Stimulated activated naive CD4-positive, alpha-beta T cell treated with Interleukin-2 at 50 U/mL for 16 hours (primary cell): Measurements from ENCODE around the gene RHBDF1.
A peak's percentile ranks its signal among the peaks of the same experiment; 100 is the strongest.
"Not testable (repeated sequence)": the region's sequence is repeated elsewhere in the genome, so short reads cannot be mapped to it uniquely, and the experiment has no call there.

Source experiments
- DNase-seq: peaks from one replicate; lab custom pipeline; 2025; lab: John Stamatoyannopoulos, UW

RHBDF1 gene

DNA sequence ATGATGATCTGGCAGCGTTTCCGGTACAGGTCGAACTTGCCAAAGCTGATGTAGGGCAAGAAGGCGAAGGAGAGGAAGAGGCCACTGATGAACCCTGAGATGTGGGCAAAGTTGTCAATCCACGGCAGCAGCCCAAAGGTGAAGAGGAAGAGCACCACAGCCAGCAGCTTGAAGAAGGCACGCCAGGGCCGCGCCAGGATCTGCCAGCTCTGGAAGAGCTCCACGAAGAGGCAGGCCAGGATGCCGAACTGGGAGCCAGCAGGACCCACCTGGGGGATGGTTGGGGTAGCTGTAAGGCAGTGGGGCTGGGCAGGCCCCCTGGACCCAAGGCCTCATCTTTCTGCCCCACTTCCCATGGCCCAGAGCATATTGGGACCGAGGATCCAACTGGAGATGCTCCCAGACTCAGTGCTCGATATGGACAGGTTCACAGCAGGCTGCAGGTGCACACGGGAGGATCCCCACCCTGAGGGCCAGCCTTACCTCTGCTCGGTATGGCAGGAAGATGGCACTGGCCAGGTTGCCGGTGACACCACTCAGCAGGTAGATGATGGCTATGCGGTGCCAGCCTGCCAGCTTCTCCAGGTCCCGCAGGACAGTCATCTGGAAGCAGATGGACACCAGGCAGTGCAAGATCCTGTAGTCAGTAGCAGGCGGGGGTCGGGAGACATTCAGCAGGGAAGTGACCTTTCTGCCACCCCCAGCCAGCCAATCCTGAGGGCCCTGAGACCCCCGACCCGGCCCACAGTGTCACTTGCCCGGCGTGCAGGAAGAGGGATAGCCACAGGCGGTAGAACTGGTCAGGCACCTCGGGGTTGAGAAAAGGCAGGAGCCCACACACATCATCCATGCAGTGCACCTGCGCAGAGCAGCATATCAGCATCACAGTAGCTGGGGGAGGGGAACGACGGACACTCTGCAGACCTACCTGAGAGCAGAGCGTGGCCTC lies 13.7 kb downstream of the RHBDF1 start:
- DNase-seq = no peak

GRCh38 chr16:57711-58110 lies 14.7 kb downstream of the RHBDF1 start:
- DNase-seq = no peak

DNA sequence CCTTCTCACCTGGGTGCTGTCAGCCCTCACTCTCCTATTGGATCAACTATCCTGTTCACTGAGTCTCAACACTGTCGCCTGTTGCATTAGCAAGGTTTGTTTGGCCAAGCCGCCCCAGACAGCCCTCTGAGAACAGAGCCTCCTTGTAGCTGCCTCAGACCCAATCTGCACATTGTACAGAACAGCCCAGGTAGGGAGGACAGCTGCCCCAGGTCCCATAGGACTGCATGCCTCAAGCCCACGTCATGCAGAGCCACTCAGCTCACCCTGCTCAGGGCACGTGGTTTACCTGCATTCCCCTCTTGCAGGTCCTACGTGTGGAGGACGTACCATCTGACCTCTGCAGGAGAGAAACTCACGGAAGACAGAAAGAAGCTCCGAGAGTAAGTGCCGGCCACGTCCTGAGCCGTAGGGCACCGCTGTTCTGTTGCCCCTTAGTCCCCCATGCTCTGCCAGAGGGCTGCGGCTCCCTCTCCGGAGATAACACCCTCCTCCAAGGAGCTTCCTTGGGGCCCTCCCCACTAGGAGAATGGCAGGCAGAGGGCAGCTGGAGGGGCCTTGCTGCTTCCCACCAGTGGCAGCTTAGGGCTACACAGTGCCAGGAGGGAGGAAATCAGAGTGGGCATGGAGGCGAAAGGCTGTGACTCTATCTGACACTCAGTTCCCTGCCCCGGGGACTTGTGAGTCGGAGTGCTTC lies 16.1 kb downstream of the RHBDF1 start:
- DNase-seq = no peak

- no peak for DNase-seq
Measured at GRCh38 chr16:55571-56136, 16.8 kb downstream of the RHBDF1 start.

- DNase-seq = no peak
Measured at GRCh38 chr16:54237-54581, 18.2 kb downstream of the RHBDF1 start.

DNA sequence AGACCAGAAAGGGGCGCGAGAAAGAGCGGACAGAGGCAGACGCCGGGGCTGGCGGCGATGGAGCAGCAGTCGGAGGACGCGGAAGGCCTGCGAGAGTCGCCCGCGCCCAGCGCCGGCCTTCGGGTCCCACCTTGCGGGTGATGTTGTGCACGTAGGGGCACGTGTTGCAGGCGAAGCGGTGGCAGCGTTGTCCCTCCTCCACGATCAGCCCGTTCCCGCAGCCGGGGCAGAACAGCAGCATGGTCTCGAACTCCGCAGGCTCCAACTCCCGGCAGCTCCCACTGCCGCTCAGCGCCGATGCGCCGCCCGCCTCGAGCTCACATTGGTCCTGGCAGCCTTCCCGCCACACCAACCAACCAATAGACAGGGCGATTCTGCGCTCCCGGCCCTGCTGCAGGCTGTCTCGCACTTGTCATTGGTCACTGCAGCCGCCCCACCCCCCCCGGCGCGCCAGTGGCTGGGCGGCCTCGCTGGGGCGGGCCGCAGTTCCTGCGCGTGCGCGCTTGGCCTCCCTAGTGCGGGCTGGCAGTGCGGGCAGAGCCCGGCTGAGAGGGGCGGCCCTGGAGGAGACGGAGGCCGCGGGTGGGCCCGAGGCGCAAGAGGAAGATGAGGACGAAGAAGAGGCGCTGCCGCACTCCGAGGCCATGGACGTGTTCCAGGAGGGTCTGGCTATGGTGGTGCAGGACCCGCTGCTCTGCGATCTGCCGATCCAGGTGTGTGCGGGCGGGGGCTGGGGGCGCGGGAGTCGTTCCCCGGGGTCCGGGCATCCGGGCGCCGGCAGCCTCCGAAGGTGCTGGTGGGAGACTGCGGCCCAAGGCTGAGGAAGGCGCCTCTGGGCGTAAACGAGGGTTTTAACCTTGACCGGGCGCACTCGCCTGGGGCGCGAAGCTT lies 18.8 kb downstream of the RHBDF1 start, which contains the start of the genes POLR3K and SNRNP25:
TSS of gene POLR3K (minus strand) at position 263 of the 891 bp plus-strand sequence. CDS start at position 241, 22 bp downstream.
TSS of gene SNRNP25 (plus strand) at position 483 of the 891 bp plus-strand sequence. CDS start at position 672, 189 bp downstream.
- peak; percentile 99 for DNase-seq

- no peak for DNase-seq
Measured at GRCh38 chr16:50769-51591, 21.5 kb downstream of the RHBDF1 start.

- no peak for DNase-seq
Measured at GRCh38 chr16:47234-47633, 25.2 kb downstream of the RHBDF1 start.

DNA sequence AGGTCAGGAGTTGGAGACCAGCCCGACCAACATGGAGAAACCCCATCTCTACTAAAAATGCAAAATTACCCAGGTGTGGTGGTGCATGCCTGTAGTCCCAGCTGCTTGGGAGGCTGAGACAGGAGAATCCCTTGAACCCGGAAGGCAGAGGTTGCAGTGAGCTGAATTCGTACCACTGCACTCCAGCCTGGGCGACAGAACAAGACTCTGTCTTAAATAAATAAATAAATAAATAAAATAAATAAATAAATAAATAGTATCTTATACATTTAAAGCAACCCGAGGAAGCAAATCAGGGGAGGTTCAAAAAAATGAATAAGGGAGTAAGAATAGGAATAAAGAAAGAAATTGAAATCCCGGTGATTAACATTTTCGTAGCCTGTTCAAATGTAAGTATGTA lies 25.9 kb downstream of the RHBDF1 start:
- DNase-seq = not testable (repeated sequence)

- DNase-seq = no peak
Measured at GRCh38 chr16:45454-45853, 27.0 kb downstream of the RHBDF1 start.

GRCh38 chr16:44655-45054 lies 27.8 kb downstream of the RHBDF1 start:
- DNase-seq = no peak

- no peak for DNase-seq
Measured at GRCh38 chr16:43294-43693, 29.1 kb downstream of the RHBDF1 start.

DNA sequence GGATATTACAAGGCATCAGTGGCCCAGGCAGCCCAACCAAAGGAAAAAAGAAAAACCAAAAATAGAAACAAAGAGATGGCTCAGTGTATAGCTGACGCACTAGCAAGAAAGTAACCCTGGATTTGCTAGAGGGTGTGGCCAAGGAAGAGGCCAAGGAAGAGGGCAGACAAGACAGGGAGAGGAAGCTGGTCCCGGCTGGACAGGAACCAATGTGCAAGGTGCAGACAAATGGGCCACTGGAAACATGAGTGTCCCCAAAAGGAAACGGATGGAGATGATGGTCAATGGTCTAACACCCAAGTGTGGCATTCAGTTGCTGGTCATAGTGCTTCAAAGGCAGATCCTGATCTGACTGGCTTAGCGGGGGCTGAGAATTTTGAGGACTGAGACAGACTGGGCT lies 29.7 kb downstream of the RHBDF1 start:
- no peak for DNase-seq

GRCh38 chr16:42069-42457 lies 30.4 kb downstream of the RHBDF1 start:
- DNase-seq = no peak

DNA sequence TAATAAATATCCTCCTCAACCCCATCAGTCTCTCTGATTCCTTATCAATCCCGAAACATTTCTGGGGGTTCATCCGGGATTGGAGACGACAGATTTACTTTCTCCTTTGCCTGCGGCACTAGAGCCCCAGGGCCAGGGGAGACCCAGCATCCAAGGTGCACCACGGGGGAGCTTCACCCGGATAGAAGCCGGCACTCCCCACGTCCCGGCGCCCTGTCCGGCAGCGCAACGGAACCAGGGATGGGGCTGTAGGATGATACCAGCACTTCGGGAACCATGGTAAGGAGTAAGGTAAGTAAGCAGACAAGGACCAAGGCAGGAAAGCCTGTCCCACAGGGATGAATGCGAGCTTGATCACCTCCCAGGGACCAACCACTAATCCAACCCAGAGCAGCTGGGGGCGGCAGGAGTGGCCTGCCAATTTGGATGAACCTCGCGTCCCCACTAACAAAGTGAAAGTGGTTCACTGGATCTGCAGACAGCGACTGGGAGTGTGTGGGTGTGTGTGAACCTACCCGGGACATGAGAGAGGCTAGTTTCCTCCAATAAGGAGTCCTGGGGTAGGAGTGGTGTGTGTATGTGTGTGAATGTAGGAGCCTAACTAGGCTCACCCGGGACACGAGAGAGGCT lies 30.9 kb downstream of the RHBDF1 start:
- no peak for DNase-seq

DNA sequence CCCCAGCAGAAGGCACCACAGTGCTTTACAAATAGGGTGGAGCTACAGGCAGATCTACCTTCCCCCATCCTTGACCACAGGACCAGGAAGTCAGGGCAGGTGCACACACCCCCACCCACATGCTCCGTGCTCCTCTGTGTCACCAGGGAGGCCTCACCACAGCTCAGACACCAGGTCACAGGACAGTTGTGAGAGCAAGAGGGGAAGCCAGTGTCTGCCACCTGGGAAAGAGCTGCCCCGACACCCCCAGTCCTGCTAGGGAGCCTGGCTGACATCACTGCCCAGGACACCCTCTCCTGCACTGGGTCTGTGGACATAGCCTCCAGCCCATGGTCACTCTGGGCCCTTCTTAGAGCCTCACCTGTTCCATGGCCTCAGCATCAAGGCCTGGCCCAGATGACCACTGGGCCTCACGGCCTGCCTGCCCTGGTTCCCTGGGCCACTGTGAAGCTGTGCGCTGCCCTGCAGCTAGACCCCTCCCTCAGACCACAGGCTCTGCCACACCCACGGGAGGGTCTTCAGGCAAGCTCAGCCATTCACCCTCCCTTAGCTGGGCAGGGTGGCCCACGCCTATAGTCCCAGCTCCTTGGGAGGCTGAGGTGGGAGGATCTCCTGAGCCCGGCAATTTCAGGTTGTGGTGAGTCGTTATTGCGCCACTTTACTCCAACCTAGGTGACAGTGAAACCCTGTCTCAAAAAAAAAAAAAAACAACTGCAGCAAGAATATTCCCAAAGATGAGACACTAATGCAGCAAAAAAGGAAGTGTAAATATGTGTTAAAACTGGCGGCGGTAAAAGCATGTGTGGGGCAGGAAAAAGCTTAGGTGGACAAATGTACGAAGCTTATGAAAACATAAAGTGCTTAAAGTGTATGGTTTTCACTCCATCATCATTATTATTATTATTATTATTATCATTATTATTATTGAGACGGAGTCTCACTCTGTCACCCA lies 33.2 kb downstream of the RHBDF1 start:
- DNase-seq = peak; percentile 51

DNA sequence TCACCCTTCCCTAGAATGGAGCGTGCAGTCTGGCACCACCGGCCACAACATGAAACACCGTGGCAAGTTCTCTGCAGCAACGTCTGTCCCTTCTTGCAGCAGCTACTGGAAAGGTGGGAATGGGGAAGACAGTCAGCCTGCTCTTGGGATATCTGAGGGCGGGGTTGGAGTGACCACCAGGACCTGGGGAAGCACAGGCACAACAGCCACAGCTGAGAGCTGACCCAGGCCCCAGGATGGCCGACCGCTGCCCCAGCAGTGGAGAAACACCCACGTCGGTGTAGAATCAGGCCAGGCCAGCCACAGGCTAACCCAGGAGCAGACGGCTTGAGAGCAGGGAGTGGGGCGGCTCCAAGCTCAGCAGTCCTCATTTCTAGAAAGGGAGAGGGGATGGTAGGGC lies 34.2 kb downstream of the RHBDF1 start:
- not testable (repeated sequence) for DNase-seq

- DNase-seq = no peak
Measured at GRCh38 chr16:37511-37910, 34.9 kb downstream of the RHBDF1 start.

- no peak for DNase-seq
Measured at GRCh38 chr16:36336-36984, 36.0 kb downstream of the RHBDF1 start.
